ENCODE data around the gene TTC1. TPM values are rescaled to one million over a fixed set of nuclear protein-coding genes. Genes with fewer than 3 reads are reported as not detected.

TTC1 gene
- total and polyA plus RNA-seq, 10 donors = 29.2 to 55.2 (median 39.6) TPM

GRCh38 chr5:159971038-159971437, 37.9 kb upstream of the TTC1 start:
- 73 to 82% (median 77%) methylated on average over 4 of the region's 4 CpGs for WGBS, 5 donors
- intact Hi-C loops (cut with DNase I; ENCODE audit: low total_unique reads) = no loop called here
- no peak overlapping the region for H3K4me3 ChIP-seq

GRCh38 chr5:159971514-159971913, 37.4 kb upstream of the TTC1 start:
- H3K4me3 ChIP-seq = peak overlapping the region in 2 of 8 donors; percentile 22 to 63

More at GRCh38 chr5:159971038-159971437, 37.9 kb upstream of the TTC1 start:
- Histone ChIP-seq H3K36me3 (no peaks in the 10 kb centered on the region), H3K27ac (no peak overlapping the region), H3K4me1 (peaks cover 0 to 35% (median 14%) of the 10 kb centered on the region in 6 donors), H3K27me3 (replicated peaks in 1 of 7) (peaks cover 0 to 78% (median 45%) of the 10 kb centered on the region in 7 donors), H3K9me3 (no peaks in the 10 kb centered on the region)
- DNase-seq = no peak
- no peak for TF ChIP-seq POLR2A (IDR thresholded peaks at IDR 0.05)
- no peak for TF ChIP-seq POLR2AphosphoS5 (IDR thresholded peaks at IDR 0.05)
- TF ChIP-seq CTCF (IDR thresholded peaks at IDR 0.05 in 8 of 11, conservative IDR thresholded peaks at IDR 0.05 in 3 of 11) = no peak

GRCh38 chr5:159971931-159972461, 36.9 kb upstream of the TTC1 start:
- Histone ChIP-seq H3K36me3 (no peaks in the 10 kb centered on the region), H3K4me3 (peak overlapping the region in 6 of 8 donors; percentile 4 to 63 (median 26)), H3K9me3 (no peaks in the 10 kb centered on the region), H3K27me3 (replicated peaks in 1 of 7) (peaks cover 0 to 72% (median 39%) of the 10 kb centered on the region in 7 donors), H3K27ac (no peak overlapping the region), H3K4me1 (peaks cover 0 to 36% (median 14%) of the 10 kb centered on the region in 6 donors)
- intact Hi-C loops (cut with DNase I; ENCODE audit: low total_unique reads) = no loop called here
- 5 to 34% (median 8%) methylated on average over 10 to 76 of the region's 76 CpGs for WGBS, 5 donors
- DNase-seq = no peak
- TF ChIP-seq POLR2A (IDR thresholded peaks at IDR 0.05) (no peak), POLR2AphosphoS5 (IDR thresholded peaks at IDR 0.05) (no peak), CTCF (IDR thresholded peaks at IDR 0.05 in 8 of 11, conservative IDR thresholded peaks at IDR 0.05 in 3 of 11) (no peak)

More at GRCh38 chr5:159971514-159971913, 37.4 kb upstream of the TTC1 start:
- peaks cover 0 to 36% (median 14%) of the 10 kb centered on the region in 6 donors for H3K4me1 ChIP-seq
- no peak for DNase-seq
- no peaks in the 10 kb centered on the region for H3K9me3 ChIP-seq
- no peak overlapping the region for H3K27ac ChIP-seq
- intact Hi-C loops (cut with DNase I; ENCODE audit: low total_unique reads) = no loop called here
- peaks cover 0 to 77% (median 41%) of the 10 kb centered on the region in 7 donors for H3K27me3 ChIP-seq (replicated peaks in 1 of 7)
- WGBS, 5 donors = 36 to 61% (median 43%) methylated on average over 11 of the region's 11 CpGs
- no peak for TF ChIP-seq CTCF (IDR thresholded peaks at IDR 0.05 in 8 of 11, conservative IDR thresholded peaks at IDR 0.05 in 3 of 11)
- TF ChIP-seq POLR2AphosphoS5 (IDR thresholded peaks at IDR 0.05) = no peak
- no peak for TF ChIP-seq POLR2A (IDR thresholded peaks at IDR 0.05)
- no peaks in the 10 kb centered on the region for H3K36me3 ChIP-seq

- Histone ChIP-seq H3K36me3 (no peaks in the 10 kb centered on the region), H3K4me1 (peaks cover 0 to 36% (median 14%) of the 10 kb centered on the region in 6 donors), H3K9me3 (no peaks in the 10 kb centered on the region), H3K27me3 (replicated peaks in 1 of 7) (peaks cover 0 to 72% (median 39%) of the 10 kb centered on the region in 7 donors), H3K4me3 (peak overlapping the region in 6 of 8 donors; percentile 4 to 63 (median 26)), H3K27ac (no peak overlapping the region)
- 18 to 43% (median 27%) methylated on average over 39 to 50 of the region's 50 CpGs for WGBS, 5 donors
- TF ChIP-seq POLR2AphosphoS5 (IDR thresholded peaks at IDR 0.05) (peak in 1 of 3 donors; percentile 40), POLR2A (IDR thresholded peaks at IDR 0.05) (no peak)
- intact Hi-C loops (cut with DNase I; ENCODE audit: low total_unique reads) = no loop called here
- no peak for DNase-seq
Observed at GRCh38 chr5:159972538-159973362, 36.2 kb upstream of the TTC1 start.
